ENCODE results near the gene BRD4.

Gene BRD4

GRCh38 chr19:15191982-15192381, 140.4 kb downstream of the BRD4 start:
- Histone ChIP-seq H3F3A (ENCODE audit: control insufficient read depth, insufficient read depth) (peaks cover 5% of the 10 kb centered on the region; the same call in 1 of the 2 replicates), H3K4me1 (ENCODE audit: control insufficient read depth, low read length) (peaks cover 8% of the 10 kb centered on the region), H3K9me2 (replicated peaks; ENCODE audit: control insufficient read depth, low read length) (no peaks in the 10 kb centered on the region), H4K20me1 (ENCODE audit: control insufficient read depth, insufficient read depth, low read depth, low read length) (peaks cover 3% of the 10 kb centered on the region; the same call in 1 of the 2 replicates), H3K4me3 (ENCODE audit: low read length) (no peak overlapping the region), H3K27me3 (ENCODE audit: control insufficient read depth, low read length) (peaks cover 6% of the 10 kb centered on the region; the same call in 1 of the 2 replicates), H3K36me3 (ENCODE audit: control insufficient read depth, low read length) (no peaks in the 10 kb centered on the region), H3K27ac (ENCODE audit: low read depth, low read length) (no peak overlapping the region), H3K4me2 (ENCODE audit: low read length) (no peak overlapping the region), H3K9me3 (ENCODE audit: control insufficient read depth, insufficient read depth, low read length) (no peaks in the 10 kb centered on the region), H3K79me2 (ENCODE audit: control insufficient read depth, low read length) (no peaks in the 10 kb centered on the region)
- TF ChIP-seq CTCF (IDR thresholded peaks at IDR 0.05; ENCODE audit: low read depth, low read length, poor library complexity, severe bottlenecking): no peak
- TF ChIP-seq EZH2phosphoT487 (IDR thresholded peaks at IDR 0.05; ENCODE audit: borderline replicate concordance, low read length): no peak

- Histone ChIP-seq H3K4me1 (ENCODE audit: control insufficient read depth, low read length) (peaks cover 3% of the 10 kb centered on the region; the same call in 1 of the 2 replicates), H3K4me3 (ENCODE audit: low read length) (no peak overlapping the region), H3K36me3 (ENCODE audit: control insufficient read depth, low read length) (no peaks in the 10 kb centered on the region), H3K9me3 (ENCODE audit: control insufficient read depth, insufficient read depth, low read length) (no peaks in the 10 kb centered on the region), H3K27ac (ENCODE audit: low read depth, low read length) (no peak overlapping the region), H3F3A (ENCODE audit: control insufficient read depth, insufficient read depth) (0 out of 2 replicates have a peak, but pooled peaks cover under 1% of the 10 kb centered on the region), H3K4me2 (ENCODE audit: low read length) (no peak overlapping the region), H4K20me1 (ENCODE audit: control insufficient read depth, insufficient read depth, low read depth, low read length) (no peaks in the 10 kb centered on the region), H3K27me3 (ENCODE audit: control insufficient read depth, low read length) (peaks cover 6% of the 10 kb centered on the region; the same call in 1 of the 2 replicates), H3K9me2 (replicated peaks; ENCODE audit: control insufficient read depth, low read length) (no peaks in the 10 kb centered on the region), H3K79me2 (ENCODE audit: control insufficient read depth, low read length) (no peaks in the 10 kb centered on the region)
- no peak for TF ChIP-seq EZH2phosphoT487 (IDR thresholded peaks at IDR 0.05; ENCODE audit: borderline replicate concordance, low read length)
- TF ChIP-seq CTCF (IDR thresholded peaks at IDR 0.05; ENCODE audit: low read depth, low read length, poor library complexity, severe bottlenecking): no peak
These were observed 140.8 kb downstream of the BRD4 start for GRCh38 chr19:15191514-15191913.

GRCh38 chr19:15188851-15189250, 143.5 kb downstream of the BRD4 start:
- Histone ChIP-seq H3K9me3 (ENCODE audit: control insufficient read depth, insufficient read depth, low read length) (no peaks in the 10 kb centered on the region), H3K4me3 (ENCODE audit: low read length) (no peak overlapping the region), H3K9me2 (replicated peaks; ENCODE audit: control insufficient read depth, low read length) (no peaks in the 10 kb centered on the region), H3K4me1 (ENCODE audit: control insufficient read depth, low read length) (no peaks in the 10 kb centered on the region), H3K27ac (ENCODE audit: low read depth, low read length) (no peak overlapping the region), H3K27me3 (ENCODE audit: control insufficient read depth, low read length) (no peaks in the 10 kb centered on the region), H4K20me1 (ENCODE audit: control insufficient read depth, insufficient read depth, low read depth, low read length) (no peaks in the 10 kb centered on the region), H3K79me2 (ENCODE audit: control insufficient read depth, low read length) (no peaks in the 10 kb centered on the region), H3F3A (ENCODE audit: control insufficient read depth, insufficient read depth) (no peaks in the 10 kb centered on the region), H3K36me3 (ENCODE audit: control insufficient read depth, low read length) (no peaks in the 10 kb centered on the region), H3K4me2 (ENCODE audit: low read length) (no peak overlapping the region)
- no peak for TF ChIP-seq EZH2phosphoT487 (IDR thresholded peaks at IDR 0.05; ENCODE audit: borderline replicate concordance, low read length)
- TF ChIP-seq CTCF (IDR thresholded peaks at IDR 0.05; ENCODE audit: low read depth, low read length, poor library complexity, severe bottlenecking): no peak

Data from DOHH2 (cell line).